Loucy (cell line): ENCODE data around the gene GRIP1.

ENCODE experiments used
- H2AFZ ChIP-seq: fragments of 200-600 bp; sonication (generic); 2 replicates; pipeline ENCODE4 v1.6.0; 2016; ENCODE audit warnings: antibody characterized with exemption, mild to moderate bottlenecking, low read length, moderate library complexity
- H3F3A ChIP-seq: fragments of 200-600 bp; 2 replicates; pipeline ENCODE4 v1.6.0; 2016; ENCODE audit warnings: antibody characterized with exemption, low read depth, mild to moderate bottlenecking
- H3K27me3 ChIP-seq: fragments of 200-600 bp; sonication (generic); 2 replicates; pipeline ENCODE4 v1.6.1; 2014; ENCODE audit warnings: low read length, mild to moderate bottlenecking; ENCODE audit not compliant: insufficient read depth, poor library complexity, severe bottlenecking
- H3K36me3 ChIP-seq: fragments of 200-600 bp; sonication (generic); 2 replicates; pipeline ENCODE4 v1.6.1; 2016; ENCODE audit warnings: low read length; ENCODE audit not compliant: insufficient read depth
- H3K4me1 ChIP-seq: fragments of 200-600 bp; sonication (generic); 2 replicates; pipeline ENCODE4 v1.5.1; 2014; ENCODE audit warnings: low read length, mild to moderate bottlenecking; ENCODE audit not compliant: insufficient read depth, poor library complexity, severe bottlenecking
- H3K4me2 ChIP-seq: fragments of 200-600 bp; sonication (generic); 2 replicates; pipeline ENCODE4 v1.6.0; 2014; ENCODE audit warnings: antibody characterized with exemption, low read length, low read depth, mild to moderate bottlenecking; ENCODE audit not compliant: poor library complexity, severe bottlenecking
- H3K4me3 ChIP-seq: fragments of 200-600 bp; sonication (generic); 2 replicates; pipeline ENCODE4 v1.5.1; 2014; ENCODE audit warnings: low read length, mild to moderate bottlenecking, mixed read lengths; ENCODE audit not compliant: poor library complexity, severe bottlenecking
- H3K79me2 ChIP-seq: fragments of 200-600 bp; sonication (generic); 2 replicates; pipeline ENCODE4 v1.6.1; 2014; ENCODE audit warnings: low read length; ENCODE audit not compliant: insufficient read depth
- H3K9ac ChIP-seq: fragments of 200-600 bp; sonication (generic); 2 replicates; pipeline ENCODE4 v1.6.0; 2014; ENCODE audit warnings: mild to moderate bottlenecking, low read depth, low read length, moderate library complexity; ENCODE audit not compliant: poor library complexity, severe bottlenecking
- H3K9me2 ChIP-seq: fragments of 200-600 bp; sonication (generic); replicated peaks from 2 replicates; pipeline ENCODE4 v1.6.1; 2016; ENCODE audit warnings: low read depth, low read length, mixed read lengths
- H3K9me3 ChIP-seq: fragments of 200-600 bp; sonication (generic); 2 replicates; pipeline ENCODE4 v1.6.1; 2014; ENCODE audit warnings: mild to moderate bottlenecking, antibody characterized with exemption, low read length, low read depth; ENCODE audit not compliant: insufficient read depth
- H4K20me1 ChIP-seq: fragments of 200-600 bp; sonication (generic); 2 replicates; pipeline ENCODE4 v1.6.0; 2014; ENCODE audit warnings: antibody characterized with exemption, low read length, mild to moderate bottlenecking; ENCODE audit not compliant: insufficient read depth, poor library complexity, severe bottlenecking
- CTCF ChIP-seq: fragments of 200-600 bp; sonication (generic); conservative IDR thresholded peaks from 2 replicates; pipeline ENCODE4 v1.5.1; 2014; ENCODE audit warnings: mild to moderate bottlenecking, antibody characterized with exemption, low read length
- EZH2phosphoT487 ChIP-seq: fragments of 200-600 bp; IDR thresholded peaks from 2 replicates; pipeline ENCODE4 v1.6.1; 2018; ENCODE audit warnings: antibody characterized with exemption, mild to moderate bottlenecking, moderate library complexity, borderline replicate concordance

GRIP1 gene

GRCh38 chr12:66361703-66362102 lies 317.2 kb downstream of the GRIP1 start:
- H3K9ac ChIP-seq = no peak overlapping the region
- H3K9me3 ChIP-seq = no peaks in the 10 kb centered on the region
- H3K27me3 ChIP-seq = no peaks in the 10 kb centered on the region
- H3K4me1 ChIP-seq = no peaks in the 10 kb centered on the region
- no peaks in the 10 kb centered on the region for H3F3A ChIP-seq
- no peak overlapping the region for H3K4me3 ChIP-seq
- H2AFZ ChIP-seq = no peak overlapping the region
- H4K20me1 ChIP-seq = no peaks in the 10 kb centered on the region
- no peak overlapping the region for H3K4me2 ChIP-seq
- no peak for TF ChIP-seq CTCF
- TF ChIP-seq EZH2phosphoT487 = no peak
- H3K36me3 ChIP-seq = no peaks in the 10 kb centered on the region
- H3K79me2 ChIP-seq = no peaks in the 10 kb centered on the region
- no peaks in the 10 kb centered on the region for H3K9me2 ChIP-seq

GRCh38 chr12:66359300-66359699 lies 319.6 kb downstream of the GRIP1 start:
- Histone ChIP-seq H3K4me2 (no peak overlapping the region), H3K27me3 (no peaks in the 10 kb centered on the region), H2AFZ (no peak overlapping the region), H3K9me3 (no peaks in the 10 kb centered on the region), H3K79me2 (no peaks in the 10 kb centered on the region), H4K20me1 (no peaks in the 10 kb centered on the region), H3K4me3 (no peak overlapping the region), H3K9me2 (no peaks in the 10 kb centered on the region), H3F3A (no peaks in the 10 kb centered on the region), H3K9ac (no peak overlapping the region), H3K36me3 (no peaks in the 10 kb centered on the region), H3K4me1 (no peaks in the 10 kb centered on the region)
- no peak for TF ChIP-seq CTCF
- no peak for TF ChIP-seq EZH2phosphoT487

- H3F3A ChIP-seq = no peaks in the 10 kb centered on the region
- no peaks in the 10 kb centered on the region for H3K79me2 ChIP-seq
- no peak overlapping the region for H3K4me3 ChIP-seq
- H3K4me2 ChIP-seq = no peak overlapping the region
- no peak overlapping the region for H2AFZ ChIP-seq
- no peaks in the 10 kb centered on the region for H3K9me2 ChIP-seq
- TF ChIP-seq EZH2phosphoT487 (no peak), CTCF (no peak)
- no peak overlapping the region for H3K9ac ChIP-seq
- no peaks in the 10 kb centered on the region; the same call in 1 of the 2 replicates for H3K36me3 ChIP-seq
- H3K9me3 ChIP-seq = no peaks in the 10 kb centered on the region
- H3K4me1 ChIP-seq = no peaks in the 10 kb centered on the region
- H3K27me3 ChIP-seq = no peaks in the 10 kb centered on the region
- H4K20me1 ChIP-seq = no peaks in the 10 kb centered on the region
Measured at GRCh38 chr12:66354291-66354690, 324.6 kb downstream of the GRIP1 start.
